WTC11 (cell line): ENCODE results near the gene DNAJC6. TPM values are rescaled to one million over a fixed set of nuclear protein-coding genes. Genes with fewer than 3 reads are reported as not detected.

ENCODE experiments used
- total RNA-seq: library from RNA; stranded (reverse); gene quantifications from 3 replicates; pipeline ENCODE4 v1.2.3, GENCODE V29; 2021

Gene DNAJC6
- total RNA-seq, 1 experiment from 2014 or later: 9.1 TPM

Other genes starting within 250 kb of the DNAJC6 start
- 169 to 180 TPM (median 172 TPM) in 3 replicates for gene AK4, start 161.3 kb upstream of the DNAJC6 start, total RNA-seq
- 5.3 to 6.5 TPM (median 5.6 TPM) in 3 replicates for gene LEPR, start 111.1 kb downstream of the DNAJC6 start, total RNA-seq
- 18.1 to 23.0 TPM (median 18.1 TPM) in 3 replicates for gene LEPROT, start 111.1 kb downstream of the DNAJC6 start, total RNA-seq